KMS-11 (cell line): ENCODE data around the gene ULBP3.
"Not testable (repeated sequence)": the region's sequence is repeated elsewhere in the genome, so short reads cannot be mapped to it uniquely, and the experiment has no call there.

Experiments
- H2AFZ ChIP-seq: fragments of 200-600 bp; sonication (generic); 2 replicates; pipeline ENCODE4 v1.6.1; 2016; ENCODE audit warnings: antibody characterized with exemption, mixed run types, low read depth
- H3K27ac ChIP-seq: fragments of 200-600 bp; sonication (generic); 2 replicates; pipeline ENCODE4 v1.6.1; 2016; ENCODE audit warnings: mild to moderate bottlenecking, mixed run types
- H3K27me3 ChIP-seq: fragments of 200-600 bp; sonication (generic); 2 replicates; pipeline ENCODE4 v1.6.1; 2017; ENCODE audit warnings: mild to moderate bottlenecking, low read depth, mixed run types, moderate library complexity; ENCODE audit not compliant: insufficient read depth
- H3K36me3 ChIP-seq: fragments of 200-600 bp; sonication (generic); 2 replicates; pipeline ENCODE4 v1.6.1; 2017; ENCODE audit warnings: mild to moderate bottlenecking, mixed run types; ENCODE audit not compliant: insufficient read depth
- H3K4me1 ChIP-seq: fragments of 200-600 bp; sonication (generic); 2 replicates; pipeline ENCODE4 v1.6.1; 2016; ENCODE audit warnings: mild to moderate bottlenecking, low read depth, mixed run types; ENCODE audit not compliant: poor library complexity, severe bottlenecking
- H3K4me2 ChIP-seq: fragments of 200-600 bp; sonication (generic); 2 replicates; pipeline ENCODE4 v1.7.0; 2016; ENCODE audit warnings: mild to moderate bottlenecking, mixed run types
- H3K4me3 ChIP-seq: fragments of 200-600 bp; sonication (generic); IDR thresholded peaks from 2 replicates; pipeline ENCODE4 v1.6.1; 2017; ENCODE audit warnings: low read depth, low read length, mixed read lengths; ENCODE audit not compliant: insufficient read depth
- H3K79me2 ChIP-seq: fragments of 200-600 bp; sonication (generic); 2 replicates; pipeline ENCODE4 v1.6.1; 2016; ENCODE audit warnings: low read depth, mixed run types; ENCODE audit not compliant: insufficient read depth
- H3K9ac ChIP-seq: fragments of 200-600 bp; sonication (generic); 2 replicates; pipeline ENCODE4 v1.6.1; 2016; ENCODE audit warnings: mild to moderate bottlenecking, mixed run types
- H4K20me1 ChIP-seq: fragments of 200-600 bp; sonication (generic); 2 replicates; pipeline ENCODE4 v1.6.1; 2016; ENCODE audit warnings: mild to moderate bottlenecking, mixed run types; ENCODE audit not compliant: insufficient read depth
- CTCF ChIP-seq: fragments of 200-600 bp; sonication (generic); conservative IDR thresholded peaks from 2 replicates; pipeline ENCODE4 v1.6.1; 2017; ENCODE audit warnings: low read depth, mild to moderate bottlenecking, antibody characterized with exemption, low read length, moderate library complexity, mixed read lengths

The ULBP3 gene

GRCh38 chr6:150018846-150019580, 49.9 kb downstream of the ULBP3 start:
- Histone ChIP-seq H3K36me3 (no peaks in the 10 kb centered on the region), H3K4me2 (no peak overlapping the region), H4K20me1 (no peaks in the 10 kb centered on the region), H2AFZ (no peak overlapping the region), H3K4me3 (no peak overlapping the region), H3K27me3 (peaks cover 21% of the 10 kb centered on the region; the same call in 1 of the 2 replicates), H3K27ac (no peak overlapping the region), H3K79me2 (no peaks in the 10 kb centered on the region), H3K4me1 (no peaks in the 10 kb centered on the region), H3K9ac (no peak overlapping the region)
- TF ChIP-seq CTCF = no peak

- not testable (repeated sequence) for H2AFZ ChIP-seq, H3K4me3 ChIP-seq, H3K27ac ChIP-seq, H3K79me2 ChIP-seq, H4K20me1 ChIP-seq, H3K9ac ChIP-seq, H3K36me3 ChIP-seq, H3K4me1 ChIP-seq, H3K4me2 ChIP-seq
- H3K27me3 ChIP-seq = peaks cover 36% of the 10 kb centered on the region
- peak; percentile 30 for TF ChIP-seq CTCF
Measured at GRCh38 chr6:150017186-150017521, 51.8 kb downstream of the ULBP3 start.

DNA sequence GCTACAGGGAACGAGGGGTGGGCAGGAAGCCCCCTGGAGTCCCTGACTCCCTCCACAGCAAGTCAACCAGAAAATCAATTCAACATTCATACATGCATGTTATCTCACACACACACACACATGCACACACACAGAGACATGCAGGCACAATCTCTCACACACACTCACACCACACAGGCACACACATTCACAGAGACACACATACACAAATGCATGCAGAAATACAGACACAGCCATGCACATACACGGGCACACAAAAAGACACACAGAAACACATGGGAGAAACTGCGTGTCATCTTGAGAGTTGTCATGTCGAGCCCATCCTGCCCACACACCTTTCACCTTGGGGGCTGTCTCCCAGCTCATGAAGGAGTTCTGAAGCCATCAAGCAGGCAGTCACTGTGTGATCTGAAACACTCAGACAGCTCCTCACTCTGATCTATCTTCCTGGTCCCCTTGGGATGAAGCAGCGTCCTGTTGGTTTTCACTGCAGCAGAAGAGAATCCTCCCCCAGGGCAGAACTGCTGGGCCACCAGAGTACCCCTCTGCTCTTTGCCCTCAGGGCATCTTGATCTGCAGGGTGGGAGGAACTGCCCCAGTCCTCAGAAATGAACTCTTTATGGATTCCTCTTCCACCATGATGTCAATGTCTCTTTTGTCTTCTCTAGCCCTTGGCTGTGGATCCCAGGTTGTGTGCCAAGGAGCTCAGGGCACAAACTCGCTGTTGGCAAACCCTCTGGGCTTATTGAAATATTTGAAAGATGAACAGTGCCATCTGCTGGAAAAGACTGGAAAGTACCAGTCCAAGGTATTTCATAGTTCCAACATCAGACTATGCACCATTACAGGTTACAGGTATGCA, 52.4 kb downstream of the ULBP3 start:
- H3K9ac ChIP-seq = no peak overlapping the region
- peak; percentile 75 for TF ChIP-seq CTCF
- no peaks in the 10 kb centered on the region for H3K79me2 ChIP-seq
- H3K27ac ChIP-seq = no peak overlapping the region
- H3K4me1 ChIP-seq = no peaks in the 10 kb centered on the region
- H3K4me3 ChIP-seq = no peak overlapping the region
- no peak overlapping the region for H2AFZ ChIP-seq
- H3K27me3 ChIP-seq = peaks cover 41% of the 10 kb centered on the region
- no peaks in the 10 kb centered on the region for H4K20me1 ChIP-seq
- H3K4me2 ChIP-seq = no peak overlapping the region
- no peaks in the 10 kb centered on the region for H3K36me3 ChIP-seq

- not testable (repeated sequence) for H3K9ac ChIP-seq, H3K27ac ChIP-seq, H3K4me1 ChIP-seq, H3K79me2 ChIP-seq, H3K4me2 ChIP-seq, H3K36me3 ChIP-seq, H4K20me1 ChIP-seq, H2AFZ ChIP-seq, H3K4me3 ChIP-seq
- H3K27me3 ChIP-seq = peaks cover 49% of the 10 kb centered on the region
Measured at GRCh38 chr6:150015281-150016001, 53.5 kb downstream of the ULBP3 start.

DNA sequence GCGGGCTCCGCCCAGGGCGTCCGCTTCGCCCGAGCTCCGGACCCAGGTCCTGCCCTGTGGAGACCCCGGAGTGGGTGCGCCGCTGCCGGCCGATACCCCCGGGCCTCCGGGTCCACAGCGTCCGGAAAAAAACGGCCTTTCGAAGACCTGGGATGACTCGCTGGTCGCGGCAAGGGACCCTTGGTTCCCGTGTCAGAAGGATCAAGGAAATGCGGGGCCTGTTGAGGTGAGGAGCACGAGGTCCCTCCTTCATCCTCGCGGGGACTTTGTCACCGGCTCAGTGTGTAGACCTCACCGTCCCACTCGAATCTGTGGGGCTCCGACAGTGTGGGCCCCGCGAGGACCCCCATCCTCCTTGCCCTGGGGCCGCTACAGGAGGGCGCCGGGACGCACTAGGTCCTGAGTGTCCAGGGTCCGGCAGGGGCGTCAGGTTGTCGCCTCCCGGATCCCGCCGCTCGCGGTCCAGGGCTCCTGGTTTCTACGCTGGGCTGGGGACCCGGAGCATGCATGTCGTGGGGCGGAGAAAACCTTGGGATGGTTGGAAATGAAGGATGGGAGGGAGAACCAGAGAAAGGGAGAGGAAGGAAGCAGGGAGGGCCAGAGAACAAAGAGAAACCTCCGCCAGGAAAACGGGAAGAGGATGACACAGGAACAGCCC, 54.2 kb downstream of the ULBP3 start:
- H3K27ac ChIP-seq, H3K4me1 ChIP-seq, H3K36me3 ChIP-seq, H4K20me1 ChIP-seq, H3K79me2 ChIP-seq, H3K4me2 ChIP-seq, H3K9ac ChIP-seq, H3K4me3 ChIP-seq, H2AFZ ChIP-seq: not testable (repeated sequence)
- peaks cover 56% of the 10 kb centered on the region for H3K27me3 ChIP-seq

DNA sequence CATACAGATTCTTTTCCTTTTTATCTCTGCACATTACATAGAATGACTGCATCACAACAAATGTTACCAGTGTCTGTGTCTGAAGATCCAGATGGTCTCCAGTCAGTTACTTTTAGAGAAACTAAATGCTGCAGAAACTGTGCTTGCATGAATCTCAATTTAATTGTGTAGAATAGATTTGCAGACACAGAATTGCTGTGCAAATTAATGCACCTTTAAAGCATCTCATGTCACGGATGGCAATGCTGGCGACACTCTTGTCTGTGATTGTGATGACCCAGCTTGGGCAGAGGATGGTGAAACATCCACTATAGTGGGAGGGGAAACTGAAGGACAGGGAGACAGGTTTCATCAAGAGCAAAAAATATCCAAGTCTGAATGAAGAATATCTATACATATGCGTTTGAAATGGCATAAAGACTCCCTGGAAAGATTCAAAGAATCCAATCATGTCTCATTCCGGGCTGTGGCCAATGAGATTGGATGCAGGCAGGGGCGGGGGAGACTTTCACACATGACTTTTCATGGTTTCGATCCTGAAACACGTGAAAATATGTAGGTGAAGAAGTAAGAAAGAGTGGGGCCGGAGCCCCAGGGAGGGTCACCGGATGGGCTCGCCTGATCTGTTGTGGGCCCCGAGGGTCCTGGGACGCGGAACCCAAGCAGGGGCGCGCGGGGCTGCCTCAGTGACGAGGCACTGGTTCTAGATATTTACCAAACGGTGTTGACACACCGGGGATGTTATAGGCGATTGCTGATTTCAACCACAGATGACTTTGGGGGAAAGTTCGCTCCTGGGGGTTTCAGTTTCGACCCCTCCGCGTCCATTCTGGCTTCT, 54.9 kb downstream of the ULBP3 start:
- not testable (repeated sequence) for H2AFZ ChIP-seq, H4K20me1 ChIP-seq, H3K9ac ChIP-seq, H3K36me3 ChIP-seq, H3K4me2 ChIP-seq, H3K27ac ChIP-seq, H3K79me2 ChIP-seq, H3K4me1 ChIP-seq, H3K4me3 ChIP-seq
- H3K27me3 ChIP-seq = peaks cover 63% of the 10 kb centered on the region
